Caco-2 (cell line): ENCODE data around the gene KLF5. TPM values are rescaled to one million over a fixed set of nuclear protein-coding genes. Genes with fewer than 3 reads are reported as not detected.

Source experiments
- BruUV-seq: library from RNA; stranded (reverse); fragments of 400-500 nt; replicated peaks from 2 replicates; lab custom pipeline; 2021; lab: Mats Ljungman, UMichigan
- CTCF ChIA-PET: fragments of 300-600 bp; sonication (Branson Sonifier 250); formaldehyde crosslinking; loops from one replicate; lab custom pipeline; 2022; ENCODE audit warnings: antibody characterized with exemption; lab: Charles Lee
- POLR2A ChIA-PET: fragments of 300-600 bp; sonication (Branson Sonifier 250); formaldehyde crosslinking; loops from one replicate; lab custom pipeline; 2022; ENCODE audit warnings: antibody characterized with exemption; lab: Charles Lee
- DNase-seq, 2 experiments: peaks; one replicate each; pipeline versions ENCODE4 v3.0.0 to v3.0.0-alpha.2; 2020 to 2022
- H3K27me3 ChIP-seq: replicated peaks from 2 replicates; pipeline ENCODE4 v1.6.0; 2011; ENCODE audit warnings: low read length; ENCODE audit not compliant: control insufficient read depth, insufficient read depth
- H3K36me3 ChIP-seq: 2 replicates; pipeline ENCODE4 v1.5.1; 2011; ENCODE audit warnings: low read length; ENCODE audit not compliant: control insufficient read depth, insufficient read depth
- H3K4me1 ChIP-seq: fragments of 250-450 bp; sonication (Bioruptor Pico); 2 replicates; pipeline ENCODE4 v1.5.1; 2020; ENCODE audit warnings: mild to moderate bottlenecking
- H3K4me3 ChIP-seq: 2 replicates; pipeline ENCODE4 v1.5.1; 2011; ENCODE audit warnings: low read depth, mild to moderate bottlenecking, control low read depth, low read length
- H3K9me3 ChIP-seq: fragments of 250-450 bp; sonication (Bioruptor Pico); 2 replicates; pipeline ENCODE4 v1.5.1; 2020; ENCODE audit warnings: mild to moderate bottlenecking, moderate library complexity
- H3K27ac Mint-ChIP-seq: one replicate; pipeline ENCODE4 v1.8.0; 2022; ENCODE audit warnings: mixed read lengths; ENCODE audit not compliant: unreplicated experiment
- H3K27me3 Mint-ChIP-seq: one replicate; pipeline ENCODE4 v1.8.0; 2022; ENCODE audit warnings: mixed read lengths; ENCODE audit not compliant: insufficient read depth, unreplicated experiment
- H3K36me3 Mint-ChIP-seq: one replicate; pipeline ENCODE4 v1.8.0; 2022; ENCODE audit warnings: mild to moderate bottlenecking, mixed read lengths; ENCODE audit not compliant: insufficient read depth, unreplicated experiment
- H3K4me1 Mint-ChIP-seq: one replicate; pipeline ENCODE4 v1.8.0; 2022; ENCODE audit warnings: low read depth, mixed read lengths; ENCODE audit not compliant: unreplicated experiment
- H3K4me3 Mint-ChIP-seq: one replicate; pipeline ENCODE4 v1.8.0; 2022; ENCODE audit warnings: mild to moderate bottlenecking, moderate library complexity, mixed read lengths; ENCODE audit not compliant: unreplicated experiment
- H3K9me3 Mint-ChIP-seq: one replicate; pipeline ENCODE4 v1.8.0; 2022; ENCODE audit warnings: mixed read lengths; ENCODE audit not compliant: unreplicated experiment
- intact Hi-C: fragments of 100-400 bp; cut with micrococcal nuclease; formaldehyde crosslinking; loops from one replicate; pipeline ENCODE4 v1.10.0; 2022; ENCODE audit not compliant: unreplicated experiment
- total RNA-seq: library from RNA; stranded (reverse); gene quantifications from 2 replicates; pipeline ENCODE4 v1.2.3, GENCODE V29; 2022
- TF ChIP-seq, protein P1 (sequence below), 2 experiments: fragments of 200-600 bp in 1 of 2; IDR thresholded peaks; 1 replicate in 1 of 2; 2 replicates in 1 of 2; pipeline versions ENCODE4 v1.5.1 to v1.8.0; 2011 to 2022; ENCODE audit warnings: antibody characterized with exemption in 1 of 2, control low read depth in 1 of 2, inconsistent platforms in 1 of 2, low read depth in 1 of 2, low read length in 1 of 2, mild to moderate bottlenecking in 1 of 2, moderate library complexity in 1 of 2; ENCODE audit not compliant: insufficient read depth in 1 of 2, severe bottlenecking in 1 of 2, unreplicated experiment in 1 of 2

KLF5 gene
- total RNA-seq, 1 experiment from 2014 or later = 80.1 TPM

DNA sequence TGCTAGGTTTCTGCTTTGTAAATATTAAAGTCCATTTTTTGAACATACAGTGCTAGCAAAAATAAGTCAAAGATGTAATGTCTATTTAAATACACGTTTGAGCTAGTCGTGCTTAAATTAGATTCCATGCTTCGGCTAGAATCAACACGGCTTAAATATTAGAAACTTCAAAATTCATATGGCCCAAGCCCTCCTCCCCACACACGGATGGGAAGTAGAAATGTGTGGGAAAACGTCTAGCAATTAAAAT, 816 bp upstream of the KLF5 start:
- TF ChIP-seq, protein P1, sequence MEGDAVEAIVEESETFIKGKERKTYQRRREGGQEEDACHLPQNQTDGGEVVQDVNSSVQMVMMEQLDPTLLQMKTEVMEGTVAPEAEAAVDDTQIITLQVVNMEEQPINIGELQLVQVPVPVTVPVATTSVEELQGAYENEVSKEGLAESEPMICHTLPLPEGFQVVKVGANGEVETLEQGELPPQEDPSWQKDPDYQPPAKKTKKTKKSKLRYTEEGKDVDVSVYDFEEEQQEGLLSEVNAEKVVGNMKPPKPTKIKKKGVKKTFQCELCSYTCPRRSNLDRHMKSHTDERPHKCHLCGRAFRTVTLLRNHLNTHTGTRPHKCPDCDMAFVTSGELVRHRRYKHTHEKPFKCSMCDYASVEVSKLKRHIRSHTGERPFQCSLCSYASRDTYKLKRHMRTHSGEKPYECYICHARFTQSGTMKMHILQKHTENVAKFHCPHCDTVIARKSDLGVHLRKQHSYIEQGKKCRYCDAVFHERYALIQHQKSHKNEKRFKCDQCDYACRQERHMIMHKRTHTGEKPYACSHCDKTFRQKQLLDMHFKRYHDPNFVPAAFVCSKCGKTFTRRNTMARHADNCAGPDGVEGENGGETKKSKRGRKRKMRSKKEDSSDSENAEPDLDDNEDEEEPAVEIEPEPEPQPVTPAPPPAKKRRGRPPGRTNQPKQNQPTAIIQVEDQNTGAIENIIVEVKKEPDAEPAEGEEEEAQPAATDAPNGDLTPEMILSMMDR (IDR thresholded peaks at IDR 0.05; ENCODE audit: insufficient read depth in 1 of 2, low read depth in 1 of 2, low read length in 1 of 2, severe bottlenecking in 1 of 2, unreplicated experiment in 1 of 2) = no peak
- BruUV-seq = no TSS peak
- peaks cover 52% of the 10 kb centered on the region for H3K4me1 ChIP-seq
- Mint-ChIP-seq H3K4me1 (peaks cover 30% of the 10 kb centered on the region), H3K27me3 (no peaks in the 10 kb centered on the region), H3K36me3 (peaks cover 46% of the 10 kb centered on the region), H3K4me3 (peak overlapping the region; percentile 76), H3K9me3 (no peaks in the 10 kb centered on the region), H3K27ac (peak overlapping the region; percentile 80)
- H3K27me3 ChIP-seq = no peaks in the 10 kb centered on the region
- H3K9me3 ChIP-seq = no peaks in the 10 kb centered on the region
- intact Hi-C loops = loop anchor here (1.0 to 5.0 kb wide), 9 partner anchors 17 to 269 kb away; no protein-coding TSS in a partner anchor
- H3K4me3 ChIP-seq = peak overlapping the region; percentile 32
- CTCF ChIA-PET = interaction anchor here (0.9 to 1.8 kb wide), 4 partner anchors 17 to 218 kb away, joined by 3 to 8 read pairs (median 4); no protein-coding TSS in a partner anchor
- DNase-seq = no peak
- H3K36me3 ChIP-seq = 0 out of 2 replicates have a peak, but pooled peaks cover 6% of the 10 kb centered on the region
- POLR2A ChIA-PET = interaction anchor here (1.0 to 1.7 kb wide), 5 partner anchors 11 to 359 kb away, joined by 3 to 14 read pairs (median 3); no protein-coding TSS in a partner anchor

DNA sequence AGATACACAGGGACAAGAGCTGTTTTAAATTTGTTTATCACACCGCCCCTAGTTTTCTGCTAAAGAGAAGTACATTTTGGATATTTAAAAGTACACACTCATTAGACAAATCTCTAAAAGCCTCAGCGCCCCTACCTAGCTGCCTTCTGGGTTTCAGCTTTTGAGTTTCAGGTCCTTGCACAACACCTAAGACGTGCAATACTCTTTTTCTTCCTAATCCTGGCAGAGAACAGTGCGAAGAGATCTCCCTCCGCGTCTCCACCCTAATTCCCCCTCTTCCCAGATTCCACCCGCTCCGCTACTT, 421 bp upstream of the KLF5 start:
- Mint-ChIP-seq H3K27me3 (no peaks in the 10 kb centered on the region), H3K9me3 (no peaks in the 10 kb centered on the region), H3K27ac (peak overlapping the region; percentile 80), H3K4me3 (peak overlapping the region; percentile 76), H3K36me3 (peaks cover 50% of the 10 kb centered on the region), H3K4me1 (peaks cover 34% of the 10 kb centered on the region)
- Histone ChIP-seq H3K27me3 (no peaks in the 10 kb centered on the region), H3K9me3 (no peaks in the 10 kb centered on the region), H3K4me3 (peak overlapping the region; percentile 32), H3K4me1 (peaks cover 55% of the 10 kb centered on the region), H3K36me3 (0 out of 2 replicates have a peak, but pooled peaks cover 6% of the 10 kb centered on the region)
- intact Hi-C loops = loop anchor here (1.0 to 5.0 kb wide), 9 partner anchors 17 to 269 kb away; no protein-coding TSS in a partner anchor
- ChIA-PET CTCF (interaction anchor here (0.6 to 1.8 kb wide), 8 partner anchors 14 to 479 kb away, joined by 3 to 8 read pairs (median 3); no protein-coding TSS in a partner anchor), POLR2A (interaction anchor here (1.0 to 1.7 kb wide), 6 partner anchors 11 to 359 kb away, joined by 3 to 14 read pairs (median 3); no protein-coding TSS in a partner anchor)
- BruUV-seq = no TSS peak
- no peak for DNase-seq
- TF ChIP-seq, protein P1 (IDR thresholded peaks at IDR 0.05; ENCODE audit: insufficient read depth in 1 of 2, low read depth in 1 of 2, low read length in 1 of 2, severe bottlenecking in 1 of 2, unreplicated experiment in 1 of 2) = no peak

DNA sequence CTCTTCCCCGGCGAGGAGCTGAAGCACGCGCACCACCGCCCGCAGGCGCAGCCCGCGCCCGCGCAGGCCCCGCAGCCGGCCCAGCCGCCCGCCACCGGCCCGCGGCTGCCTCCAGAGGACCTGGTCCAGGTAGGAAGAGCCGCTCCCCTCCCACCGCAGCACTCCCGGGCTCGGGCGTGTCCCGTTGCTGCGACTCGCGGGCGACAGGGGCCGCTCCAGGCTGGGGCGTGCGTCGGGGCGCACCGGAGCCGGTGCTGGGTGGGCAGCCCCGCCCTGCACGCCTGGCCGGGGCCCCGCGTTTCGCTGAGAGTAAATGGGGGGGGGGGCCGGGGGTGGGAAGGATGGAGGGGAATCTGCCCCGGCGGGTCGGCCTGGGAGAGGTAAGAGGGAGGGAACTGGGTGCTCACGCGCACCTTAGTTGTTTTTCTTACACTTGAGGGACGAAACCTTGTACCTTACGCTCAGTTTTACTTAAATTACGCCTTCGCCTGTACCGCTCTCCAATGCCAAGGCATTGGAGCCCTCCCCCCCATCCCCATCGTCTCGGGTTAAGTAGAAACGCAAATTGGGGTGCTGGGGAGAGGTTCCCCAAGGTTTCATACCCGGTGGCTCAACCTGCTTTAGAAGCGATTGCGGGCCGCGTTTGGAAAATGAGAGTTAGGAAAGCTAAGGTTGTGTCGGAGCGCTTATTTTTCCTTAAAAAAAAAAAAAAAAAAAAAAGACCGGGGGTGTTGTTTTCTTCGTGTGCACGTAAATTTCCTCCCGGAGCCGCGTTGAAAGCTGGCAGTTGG, 850 bp downstream of the KLF5 start:
- TF ChIP-seq, protein P1 (IDR thresholded peaks at IDR 0.05; ENCODE audit: insufficient read depth in 1 of 2, low read depth in 1 of 2, low read length in 1 of 2, severe bottlenecking in 1 of 2, unreplicated experiment in 1 of 2) = peak in 1 of 2 experiments; percentile 47
- peak overlapping the region; percentile 99 for H3K4me3 ChIP-seq
- peaks cover 63% of the 10 kb centered on the region for H3K36me3 Mint-ChIP-seq
- H3K4me1 ChIP-seq = peaks cover 66% of the 10 kb centered on the region
- H3K9me3 ChIP-seq = no peaks in the 10 kb centered on the region
- H3K4me3 Mint-ChIP-seq = peak overlapping the region; percentile 76
- ChIA-PET POLR2A (interaction anchor here (0.5 to 1.7 kb wide), 8 partner anchors 19 to 332 kb away, joined by 3 to 14 read pairs (median 4); no protein-coding TSS in a partner anchor), CTCF (interaction anchor here (0.5 to 1.8 kb wide), 8 partner anchors 13 to 220 kb away, joined by 3 to 9 read pairs (median 3); no protein-coding TSS in a partner anchor)
- 0 out of 2 replicates have a peak, but pooled peaks cover 6% of the 10 kb centered on the region for H3K36me3 ChIP-seq
- no peaks in the 10 kb centered on the region for H3K27me3 ChIP-seq
- intact Hi-C loops = loop anchor here (1.0 to 5.0 kb wide), 7 partner anchors 57 to 649 kb away; no protein-coding TSS in a partner anchor
- peak; percentile 83 to 90 for DNase-seq
- no TSS peak for BruUV-seq
- H3K9me3 Mint-ChIP-seq = no peaks in the 10 kb centered on the region
- peaks cover 40% of the 10 kb centered on the region for H3K4me1 Mint-ChIP-seq
- peak overlapping the region; percentile 80 for H3K27ac Mint-ChIP-seq
- no peaks in the 10 kb centered on the region for H3K27me3 Mint-ChIP-seq
